H54 (cell line): Measurements from ENCODE around the gene NSUN4.
"Not testable (repeated sequence)": the region's sequence is repeated elsewhere in the genome, so short reads cannot be mapped to it uniquely, and the experiment has no call there.

Experiments used
- DNase-seq: peaks from one replicate; pipeline ENCODE4 v3.0.0; 2011; ENCODE audit warnings: low spot score, mixed read lengths; ENCODE audit not compliant: insufficient read length
- FAIRE-seq: peaks from 3 replicates; lab custom pipeline; 2011; peaks lifted over from hg19 to GRCh38; lab: Jason Lieb, UNC
- POLR2A ChIP-seq: IDR thresholded peaks from 2 replicates; pipeline ENCODE4 v1.6.1; 2011; ENCODE audit warnings: low read depth, mild to moderate bottlenecking, low read length

Gene NSUN4

GRCh38 chr1:46315669-46316403, 24.8 kb upstream of the NSUN4 start:
- peak; percentile 23 for FAIRE-seq
- TF ChIP-seq POLR2A: no peak
- DNase-seq: peak; percentile 35

- TF ChIP-seq POLR2A: no peak
- FAIRE-seq: no peak
- no peak for DNase-seq
Measured at GRCh38 chr1:46317323-46317722, 23.3 kb upstream of the NSUN4 start.

GRCh38 chr1:46319301-46319700, 21.3 kb upstream of the NSUN4 start:
- FAIRE-seq, DNase-seq: not testable (repeated sequence)

GRCh38 chr1:46319960-46320914, 20.4 kb upstream of the NSUN4 start:
- FAIRE-seq, DNase-seq: not testable (repeated sequence)

GRCh38 chr1:46322191-46322590, 18.4 kb upstream of the NSUN4 start:
- DNase-seq, FAIRE-seq: not testable (repeated sequence)

GRCh38 chr1:46325285-46326076, 15.1 kb upstream of the NSUN4 start:
- not testable (repeated sequence) for FAIRE-seq, DNase-seq

- DNase-seq, FAIRE-seq: not testable (repeated sequence)
Measured at GRCh38 chr1:46328182-46328581, 12.4 kb upstream of the NSUN4 start.

DNA sequence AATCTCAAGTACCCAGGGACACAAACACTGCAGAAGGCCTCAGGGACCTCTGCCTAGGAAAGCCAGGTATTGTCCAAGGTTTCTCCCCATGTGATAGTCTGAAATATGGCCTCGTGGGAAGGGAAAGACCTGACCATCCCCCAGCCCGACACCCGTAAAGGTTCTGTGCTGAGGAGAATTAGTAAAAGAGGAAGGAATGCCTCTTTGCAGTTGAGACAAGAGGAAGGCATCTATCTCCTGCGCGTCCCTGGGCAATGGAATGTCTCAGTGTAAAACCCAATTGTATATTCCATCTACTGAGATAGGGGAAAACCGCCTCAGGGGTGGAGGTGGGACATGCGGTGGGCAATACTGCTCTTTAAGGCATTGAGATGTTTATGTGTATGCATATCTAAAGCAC, 10.8 kb upstream of the NSUN4 start:
- not testable (repeated sequence) for DNase-seq

DNA sequence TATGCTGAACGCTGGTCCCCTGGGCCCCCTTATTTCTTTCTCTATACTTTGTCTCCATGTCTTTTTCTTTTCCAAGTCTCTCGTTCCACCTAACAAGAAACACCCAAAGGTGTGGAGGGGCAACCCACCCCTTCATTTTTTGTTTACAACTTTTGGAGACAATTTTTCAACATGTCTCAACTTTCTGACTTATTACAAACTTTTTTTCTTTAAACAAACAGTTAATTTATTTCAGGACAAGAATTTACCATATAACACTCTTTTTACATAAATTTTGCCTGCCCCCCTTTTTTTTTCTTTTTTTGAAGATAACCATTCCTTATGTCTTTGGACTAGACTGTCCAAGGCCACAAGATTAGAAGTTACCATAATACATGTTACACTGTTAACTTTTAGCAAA, 10.2 kb upstream of the NSUN4 start:
- not testable (repeated sequence) for DNase-seq, FAIRE-seq

More for the DNA sequence above, 10.8 kb upstream of the NSUN4 start:
- FAIRE-seq: not testable (repeated sequence)

DNA sequence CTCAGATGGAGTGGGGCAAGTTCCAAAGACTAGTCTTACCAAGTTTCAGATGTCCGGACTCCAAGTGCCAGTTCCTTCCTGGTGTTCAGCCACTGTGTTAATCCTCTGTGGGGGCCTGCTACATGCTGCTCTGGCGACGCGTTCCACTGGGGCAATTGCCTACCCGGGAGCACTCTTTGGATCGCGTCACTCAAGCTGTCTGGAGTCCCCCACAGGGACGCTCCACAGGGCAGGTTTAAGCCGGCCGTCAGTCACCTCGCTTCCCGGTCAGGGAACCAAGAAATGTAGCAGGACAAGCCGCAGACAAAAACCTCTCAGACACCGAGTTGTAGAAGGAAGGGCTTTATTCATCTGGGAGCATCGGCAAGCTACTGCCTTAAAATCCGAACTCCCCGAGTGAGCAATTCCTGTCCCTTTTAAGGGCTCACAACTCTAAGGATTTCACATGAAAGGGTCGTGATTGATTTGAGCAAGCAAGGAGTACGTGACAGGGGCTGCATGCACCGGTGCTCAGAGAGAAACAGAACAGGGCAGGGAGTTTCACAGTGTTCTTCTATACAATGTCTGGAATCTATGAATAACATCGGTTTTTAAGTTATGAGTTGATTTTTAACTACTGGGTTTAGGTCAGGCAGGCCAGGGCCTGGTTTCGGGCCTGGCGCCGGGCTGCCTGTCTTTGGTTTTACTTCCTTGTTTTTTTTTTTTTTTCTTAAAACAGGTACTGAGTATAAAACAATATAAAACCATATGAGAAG, 8.6 kb upstream of the NSUN4 start:
- not testable (repeated sequence) for DNase-seq, FAIRE-seq

GRCh38 chr1:46333300-46334029, 7.1 kb upstream of the NSUN4 start:
- FAIRE-seq (no peak), DNase-seq (no peak)
- no peak for TF ChIP-seq POLR2A

DNA sequence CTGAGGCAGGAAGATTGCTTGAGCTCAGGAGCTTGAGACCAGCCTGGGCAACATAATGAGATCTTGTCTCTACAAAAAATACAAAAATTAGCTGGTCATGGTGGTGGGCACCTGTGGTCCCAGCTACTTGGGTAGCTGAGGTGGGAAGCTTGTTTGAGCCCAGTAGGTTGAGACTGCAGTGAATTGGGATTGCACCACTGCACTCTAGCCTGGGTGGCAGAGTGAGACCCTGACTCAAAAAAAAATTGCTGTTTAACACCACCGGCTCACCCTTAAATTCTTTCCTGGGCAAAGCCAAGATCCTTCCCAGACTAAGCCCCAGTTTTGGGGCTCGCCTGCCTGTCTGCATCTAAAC, 6.6 kb upstream of the NSUN4 start:
- TF ChIP-seq POLR2A: no peak
- DNase-seq: no peak
- FAIRE-seq: no peak

DNA sequence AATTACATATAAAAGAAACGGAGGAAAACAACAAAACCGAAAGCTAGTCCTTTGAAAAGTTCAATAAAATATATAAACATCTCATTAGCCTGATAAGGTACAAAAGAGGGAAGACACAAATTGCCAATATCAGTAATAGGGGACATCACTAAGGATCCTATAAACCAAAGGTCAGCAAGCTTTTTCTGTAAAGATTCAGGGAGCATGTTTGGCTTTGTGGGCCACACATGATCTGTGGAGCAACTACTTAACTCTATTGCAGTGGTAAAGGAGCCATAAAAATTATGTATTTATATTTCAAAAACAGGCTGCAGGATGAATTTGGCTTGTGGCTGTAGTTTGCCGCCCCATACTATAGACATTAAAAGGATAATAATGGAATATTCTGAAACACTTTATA, 5.5 kb upstream of the NSUN4 start:
- FAIRE-seq: no peak
- no peak for TF ChIP-seq POLR2A

GRCh38 chr1:46337409-46337808, 3.2 kb upstream of the NSUN4 start:
- not testable (repeated sequence) for DNase-seq, FAIRE-seq

More for the DNA sequence above, 5.5 kb upstream of the NSUN4 start:
- no peak for DNase-seq
